ENCODE measurements around the gene LCE2B.

DNA sequence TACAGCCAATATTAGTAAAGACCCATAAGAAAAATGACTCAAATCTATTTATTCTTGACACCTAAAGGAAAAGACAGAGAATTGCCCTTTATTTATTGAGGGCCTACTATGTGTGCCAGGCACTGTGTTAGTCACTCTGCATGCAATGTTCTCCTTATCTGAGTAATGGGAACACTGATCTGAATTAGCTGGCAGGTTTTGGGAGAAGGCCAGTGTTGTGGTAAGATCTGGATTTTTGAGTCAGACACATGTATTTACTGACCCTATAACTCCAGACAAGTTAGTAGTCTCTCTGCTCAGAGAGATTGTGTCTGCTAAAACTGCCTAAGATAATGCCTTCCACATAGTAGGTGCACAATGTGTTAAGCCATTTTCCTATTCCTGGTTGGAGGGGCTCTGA, 39.3 kb downstream of the LCE2B start:
- TF ChIP-seq, protein P1, sequence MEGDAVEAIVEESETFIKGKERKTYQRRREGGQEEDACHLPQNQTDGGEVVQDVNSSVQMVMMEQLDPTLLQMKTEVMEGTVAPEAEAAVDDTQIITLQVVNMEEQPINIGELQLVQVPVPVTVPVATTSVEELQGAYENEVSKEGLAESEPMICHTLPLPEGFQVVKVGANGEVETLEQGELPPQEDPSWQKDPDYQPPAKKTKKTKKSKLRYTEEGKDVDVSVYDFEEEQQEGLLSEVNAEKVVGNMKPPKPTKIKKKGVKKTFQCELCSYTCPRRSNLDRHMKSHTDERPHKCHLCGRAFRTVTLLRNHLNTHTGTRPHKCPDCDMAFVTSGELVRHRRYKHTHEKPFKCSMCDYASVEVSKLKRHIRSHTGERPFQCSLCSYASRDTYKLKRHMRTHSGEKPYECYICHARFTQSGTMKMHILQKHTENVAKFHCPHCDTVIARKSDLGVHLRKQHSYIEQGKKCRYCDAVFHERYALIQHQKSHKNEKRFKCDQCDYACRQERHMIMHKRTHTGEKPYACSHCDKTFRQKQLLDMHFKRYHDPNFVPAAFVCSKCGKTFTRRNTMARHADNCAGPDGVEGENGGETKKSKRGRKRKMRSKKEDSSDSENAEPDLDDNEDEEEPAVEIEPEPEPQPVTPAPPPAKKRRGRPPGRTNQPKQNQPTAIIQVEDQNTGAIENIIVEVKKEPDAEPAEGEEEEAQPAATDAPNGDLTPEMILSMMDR (IDR thresholded peaks at IDR 0.05), result no peak
- TF ChIP-seq EZH2phosphoT487 (IDR thresholded peaks at IDR 0.05), result no peak
